HepG2 (cell line): ENCODE measurements around the gene CPNE5. TPM values are rescaled to one million over a fixed set of nuclear protein-coding genes. Genes with fewer than 3 reads are reported as not detected.
A peak's percentile ranks its signal among the peaks of the same experiment; 100 is the strongest.

ENCODE experiments used
- ATAD3A ChIP-seq: sonication (generic); formaldehyde crosslinking; IDR thresholded peaks from 2 replicates; pipeline ENCODE4 v1.4.0; 2020; ENCODE audit warnings: missing genetic modification reagents
- BORCS8-MEF2B ChIP-seq: sonication (generic); formaldehyde crosslinking; IDR thresholded peaks from 2 replicates; pipeline ENCODE4 v1.8.0; 2022; ENCODE audit warnings: mild to moderate bottlenecking, missing genetic modification reagents
- ETS1 ChIP-seq: sonication (generic); formaldehyde crosslinking; IDR thresholded peaks from 2 replicates; pipeline ENCODE4 v1.4.0; 2020; ENCODE audit warnings: missing genetic modification reagents
- HBP1 ChIP-seq: IDR thresholded peaks from 2 replicates; pipeline ENCODE4 v1.6.1; 2016; ENCODE audit warnings: low read depth, control low read depth
- NRL ChIP-seq: sonication (generic); formaldehyde crosslinking; IDR thresholded peaks from 2 replicates; pipeline ENCODE4 v1.5.0; 2020; ENCODE audit warnings: missing genetic modification reagents, mild to moderate bottlenecking, moderate library complexity, borderline replicate concordance
- PHF20 ChIP-seq: sonication (generic); formaldehyde crosslinking; IDR thresholded peaks from 2 replicates; pipeline ENCODE4 v1.5.0; 2020; ENCODE audit warnings: mild to moderate bottlenecking, missing genetic modification reagents
- RAD21 ChIP-seq: fragments of 450-650 bp; formaldehyde crosslinking; IDR thresholded peaks from 2 replicates; pipeline ENCODE4 v1.5.0; 2020; ENCODE audit warnings: mild to moderate bottlenecking
- RAD51 ChIP-seq: fragments of 450-650 bp; IDR thresholded peaks from 2 replicates; pipeline ENCODE4 v1.6.1; 2016; ENCODE audit warnings: borderline replicate concordance
- SPEN ChIP-seq: sonication (generic); formaldehyde crosslinking; IDR thresholded peaks from 2 replicates; pipeline ENCODE4 v1.5.1; 2020; ENCODE audit warnings: low read depth, mild to moderate bottlenecking, missing genetic modification reagents
- TP53 ChIP-seq: sonication (generic); formaldehyde crosslinking; conservative IDR thresholded peaks from 2 replicates; pipeline ENCODE4 v1.4.0; 2020; ENCODE audit warnings: missing genetic modification reagents
- ZBTB33 ChIP-seq: sonication (generic); formaldehyde crosslinking; IDR thresholded peaks from 2 replicates; pipeline ENCODE4 v1.4.0; 2020; ENCODE audit warnings: missing genetic modification reagents
- ZBTB7A ChIP-seq: sonication (generic); formaldehyde crosslinking; IDR thresholded peaks from 2 replicates; pipeline ENCODE4 v1.8.0; 2022; ENCODE audit warnings: mild to moderate bottlenecking, missing genetic modification reagents
- ZNF142 ChIP-seq: sonication (generic); formaldehyde crosslinking; IDR thresholded peaks from 2 replicates; pipeline ENCODE4 v1.4.0; 2020; ENCODE audit warnings: missing genetic modification reagents
- ZNF652 ChIP-seq: IDR thresholded peaks from 2 replicates; pipeline ENCODE4 v1.6.1; 2016; ENCODE audit warnings: low read depth, borderline replicate concordance
- ZNF816 ChIP-seq: sonication (generic); formaldehyde crosslinking; IDR thresholded peaks from 2 replicates; pipeline ENCODE4 v1.8.0; 2022; ENCODE audit warnings: missing genetic modification reagents, mild to moderate bottlenecking, borderline replicate concordance
- polyA plus RNA-seq, 8 experiments: library from polyadenylated mRNA; depleted of rRNA in 3 of 8; stranded (reverse) in 7 of 8; unstranded in 1 of 8; fragments of >200 nt; fragmentation: Illumina TruSeq in 4 of 8; extraction: Trizol in 4 of 8; gene quantifications; 2 replicates each; pipeline versions ENCODE4 v1.2.1 to v1.2.3, GENCODE V29; 2011 to 2016; ENCODE audit warnings: low read depth in 4 of 8, missing spikeins in 1 of 8, mixed read lengths in 1 of 8; ENCODE audit not compliant: insufficient read depth in 1 of 8
- total RNA-seq, 5 experiments: library from RNA; depleted of rRNA; stranded (reverse); fragments of >200 nt; fragmentation: Illumina TruSeq; extraction: Trizol; gene quantifications; 2 replicates each; pipeline ENCODE4 v1.2.3, GENCODE V29; 2016; ENCODE audit warnings: low read depth in 1 of 5

CPNE5 gene
- total and polyA plus RNA-seq, 2 of the 13 experiments (the other 11 are each of a cell fraction or from before 2014, with no cell fraction given), result 0.16 TPM; not detected in 1

- peak; percentile 87 for TF ChIP-seq ZNF142
- no peak for TF ChIP-seq ZNF816 (CRISPR knock-in tag)
- TF ChIP-seq ATAD3A (CRISPR knock-in tag), result no peak
- TF ChIP-seq BORCS8-MEF2B (CRISPR knock-in tag), result peak; percentile 96
- TF ChIP-seq SPEN (CRISPR knock-in tag), result peak; percentile 80; the same call in 1 of the 2 replicates
- peak; percentile 76; the same call in 1 of the 2 replicates for TF ChIP-seq TP53 (CRISPR knock-in tag)
- TF ChIP-seq ZBTB33, result no peak; the same call in none of the 2 replicates
- TF ChIP-seq HBP1, result peak; percentile 97
- no peak for TF ChIP-seq RAD51
- TF ChIP-seq ZNF652 (CRISPR knock-in tag), result peak; percentile 97
- peak; percentile 97 for TF ChIP-seq PHF20
- peak; percentile 99 for TF ChIP-seq NRL (CRISPR knock-in tag)
- peak; percentile 51; the same call in 1 of the 2 replicates for TF ChIP-seq RAD21 (CRISPR knock-in tag)
- TF ChIP-seq ETS1 (CRISPR knock-in tag), result no peak
- peak; percentile 96 for TF ChIP-seq ZBTB7A (CRISPR knock-in tag)
These were observed 35.4 kb upstream of the CPNE5 start, which contains the start of gene PPIL1 (continued) for GRCh38 chr6:36874443-36875249.
